Neural cell (in vitro differentiated cells): ENCODE data around the gene TOLLIP. TPM values are rescaled to one million over a fixed set of nuclear protein-coding genes. Genes with fewer than 3 reads are reported as not detected.

Experiments used
- H2AFZ ChIP-seq: fragments of 200-600, 300-800 bp; sonication (generic), shearing (Covaris generic); 2 replicates; pipeline ENCODE4 v1.6.0; 2014; ENCODE audit warnings: low read depth, mild to moderate bottlenecking, antibody characterized with exemption, low read length, moderate library complexity
- H3F3A ChIP-seq: fragments of 200-600 bp; shearing (Covaris generic); 2 replicates; pipeline ENCODE4 v1.6.1; 2016; ENCODE audit warnings: mild to moderate bottlenecking, moderate library complexity, mixed read lengths, antibody characterized with exemption, low read length; ENCODE audit not compliant: insufficient read depth, poor library complexity, severe bottlenecking
- H3K27ac ChIP-seq: fragments of 200-600, 300-800 bp; sonication (generic), shearing (Covaris generic); 2 replicates; pipeline ENCODE4 v1.5.1; 2014; ENCODE audit warnings: mild to moderate bottlenecking, low read length, moderate library complexity
- H3K27me3 ChIP-seq: fragments of 300-800, 200-600 bp; sonication (generic), shearing (Covaris generic); 2 replicates; pipeline ENCODE4 v1.6.0; 2014; ENCODE audit warnings: mild to moderate bottlenecking, low read depth, low read length, moderate library complexity; ENCODE audit not compliant: insufficient read depth
- H3K36me3 ChIP-seq: fragments of 300-800, 200-600 bp; sonication (generic), shearing (Covaris generic); 2 replicates; pipeline ENCODE4 v1.5.1; 2014; ENCODE audit warnings: mild to moderate bottlenecking, antibody characterized with exemption, low read length, moderate library complexity; ENCODE audit not compliant: insufficient read depth
- H3K4me2 ChIP-seq: fragments of 300-800, 200-600 bp; sonication (generic), shearing (Covaris generic); 2 replicates; pipeline ENCODE4 v1.6.0; 2014; ENCODE audit warnings: mild to moderate bottlenecking, low read length
- H3K4me3 ChIP-seq: fragments of 300-800, 200-600 bp; sonication (generic), shearing (Covaris generic); 2 replicates; pipeline ENCODE4 v1.5.1; 2014; ENCODE audit warnings: mild to moderate bottlenecking, low read length, moderate library complexity
- H3K79me2 ChIP-seq: fragments of 200-600 bp; shearing (Covaris generic); replicated peaks from 2 replicates; pipeline ENCODE4 v1.6.0; 2014; ENCODE audit warnings: mild to moderate bottlenecking, low read length, moderate library complexity; ENCODE audit not compliant: insufficient read depth
- H3K9ac ChIP-seq: fragments of 300-800, 200-600 bp; sonication (generic), shearing (Covaris generic); 2 replicates; pipeline ENCODE4 v1.6.1; 2016; ENCODE audit warnings: mild to moderate bottlenecking, low read length, mixed read lengths
- H3K9me2 ChIP-seq: fragments of 200-600 bp; shearing (Covaris generic); 2 replicates; pipeline ENCODE4 v1.6.1; 2016; ENCODE audit warnings: mild to moderate bottlenecking, low read length, mixed read lengths; ENCODE audit not compliant: insufficient read depth
- H3K9me3 ChIP-seq: fragments of 200-600, 300-800 bp; sonication (generic), shearing (Covaris generic); 2 replicates; pipeline ENCODE4 v1.6.1; 2016; ENCODE audit warnings: mild to moderate bottlenecking, mixed run types, low read length, moderate library complexity, mixed read lengths
- H4K20me1 ChIP-seq: fragments of 200-600 bp; shearing (Covaris generic); 2 replicates; pipeline ENCODE4 v1.6.1; 2016; ENCODE audit warnings: mild to moderate bottlenecking, mixed run types; ENCODE audit not compliant: insufficient read depth
- EP300 ChIP-seq: fragments of 450-650 bp; conservative IDR thresholded peaks from 2 replicates; pipeline ENCODE4 v1.6.1; 2014; ENCODE audit warnings: antibody characterized with exemption, mild to moderate bottlenecking, moderate library complexity; ENCODE audit not compliant: poor library complexity, severe bottlenecking
- EZH2 ChIP-seq: fragments of 200-600, 300-800 bp; shearing (Covaris generic), sonication (generic); IDR thresholded peaks from 2 replicates; pipeline ENCODE4 v1.6.1; 2014; ENCODE audit warnings: antibody characterized with exemption, low read length, borderline replicate concordance, mild to moderate bottlenecking; ENCODE audit not compliant: insufficient read depth, poor library complexity, severe bottlenecking
- MXI1 ChIP-seq: fragments of 450-650 bp; conservative IDR thresholded peaks from 2 replicates; pipeline ENCODE4 v1.6.1; 2014; ENCODE audit warnings: antibody characterized with exemption, mild to moderate bottlenecking; ENCODE audit not compliant: poor library complexity, severe bottlenecking
- POLR2AphosphoS5 ChIP-seq: IDR thresholded peaks from 2 replicates; pipeline ENCODE4 v1.6.1; 2012
- RAD21 ChIP-seq: fragments of 450-650 bp; conservative IDR thresholded peaks from 2 replicates; pipeline ENCODE4 v1.6.1; 2014; ENCODE audit warnings: antibody characterized with exemption, mild to moderate bottlenecking, moderate library complexity
- SMC3 ChIP-seq: fragments of 450-650 bp; conservative IDR thresholded peaks from 2 replicates; pipeline ENCODE4 v1.6.1; 2014; ENCODE audit warnings: antibody characterized with exemption, mild to moderate bottlenecking, moderate library complexity; ENCODE audit not compliant: poor library complexity
- TAF1 ChIP-seq: IDR thresholded peaks from 2 replicates; pipeline ENCODE4 v1.6.1; 2012; ENCODE audit warnings: low read depth
- polyA plus RNA-seq: library from polyadenylated mRNA; depleted of rRNA; stranded (reverse); fragments of >200 nt; gene quantifications from 2 replicates; pipeline ENCODE4 v1.2.3, GENCODE V29; 2014
- TF ChIP-seq, protein P1 (sequence below): IDR thresholded peaks from 2 replicates; pipeline ENCODE4 v1.6.1; 2012; ENCODE audit warnings: borderline replicate concordance
- TF ChIP-seq, protein P2 (sequence below): fragments of 450-650 bp; IDR thresholded peaks from 2 replicates; pipeline ENCODE4 v1.5.1; 2014; ENCODE audit warnings: antibody characterized with exemption, mild to moderate bottlenecking, moderate library complexity; ENCODE audit not compliant: poor library complexity, severe bottlenecking

Gene TOLLIP
- polyA plus RNA-seq, 1 donor from 2014 or later: 24.1 TPM

DNA sequence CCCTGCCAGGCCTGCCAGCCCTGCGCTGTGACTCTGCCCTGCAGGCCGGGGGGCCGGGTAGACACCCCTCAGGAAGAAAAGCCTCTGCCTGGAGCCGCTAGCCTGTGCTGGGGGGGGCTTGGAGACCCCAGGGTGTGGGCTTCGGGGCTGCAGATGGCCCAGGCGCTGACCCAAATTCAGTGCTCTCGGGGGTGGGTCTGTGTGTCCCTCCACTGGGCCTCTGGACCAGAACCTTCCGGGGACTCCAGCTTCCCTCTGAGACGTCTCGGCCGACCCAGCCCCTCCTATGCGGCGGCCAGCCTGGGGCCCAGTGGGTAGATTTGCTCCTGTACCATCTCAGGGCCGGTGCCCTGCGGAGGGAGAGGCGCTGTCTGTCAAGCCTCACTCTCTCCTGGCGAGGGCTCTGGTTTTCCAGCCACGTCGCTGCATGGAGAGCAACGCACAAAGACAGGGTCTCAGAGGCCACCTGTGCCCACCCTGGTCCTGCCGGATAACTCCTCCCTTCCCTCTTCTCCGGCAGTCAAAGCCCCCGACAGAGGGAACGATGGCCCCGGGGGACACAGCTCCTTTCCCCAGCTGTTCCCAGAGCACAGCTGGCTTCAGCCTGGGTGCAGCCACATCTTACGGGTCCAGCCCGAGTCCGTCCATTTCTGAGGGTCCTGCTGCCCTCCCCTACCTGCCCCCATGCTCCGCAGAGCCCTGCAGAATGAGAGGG, 40.1 kb upstream of the TOLLIP start:
- Histone ChIP-seq H3K4me3 (no peak overlapping the region), H3K9me2 (no peaks in the 10 kb centered on the region), H3F3A (no peaks in the 10 kb centered on the region), H3K79me2 (no peaks in the 10 kb centered on the region), H3K9ac (no peak overlapping the region), H3K27me3 (no peaks in the 10 kb centered on the region), H2AFZ (no peak overlapping the region), H3K9me3 (no peaks in the 10 kb centered on the region), H3K4me2 (no peak overlapping the region), H3K27ac (no peak overlapping the region), H4K20me1 (no peaks in the 10 kb centered on the region), H3K36me3 (no peaks in the 10 kb centered on the region)
- TF ChIP-seq EZH2 (no peak), POLR2AphosphoS5 (no peak), RAD21 (no peak)
- TF ChIP-seq, protein P1, sequence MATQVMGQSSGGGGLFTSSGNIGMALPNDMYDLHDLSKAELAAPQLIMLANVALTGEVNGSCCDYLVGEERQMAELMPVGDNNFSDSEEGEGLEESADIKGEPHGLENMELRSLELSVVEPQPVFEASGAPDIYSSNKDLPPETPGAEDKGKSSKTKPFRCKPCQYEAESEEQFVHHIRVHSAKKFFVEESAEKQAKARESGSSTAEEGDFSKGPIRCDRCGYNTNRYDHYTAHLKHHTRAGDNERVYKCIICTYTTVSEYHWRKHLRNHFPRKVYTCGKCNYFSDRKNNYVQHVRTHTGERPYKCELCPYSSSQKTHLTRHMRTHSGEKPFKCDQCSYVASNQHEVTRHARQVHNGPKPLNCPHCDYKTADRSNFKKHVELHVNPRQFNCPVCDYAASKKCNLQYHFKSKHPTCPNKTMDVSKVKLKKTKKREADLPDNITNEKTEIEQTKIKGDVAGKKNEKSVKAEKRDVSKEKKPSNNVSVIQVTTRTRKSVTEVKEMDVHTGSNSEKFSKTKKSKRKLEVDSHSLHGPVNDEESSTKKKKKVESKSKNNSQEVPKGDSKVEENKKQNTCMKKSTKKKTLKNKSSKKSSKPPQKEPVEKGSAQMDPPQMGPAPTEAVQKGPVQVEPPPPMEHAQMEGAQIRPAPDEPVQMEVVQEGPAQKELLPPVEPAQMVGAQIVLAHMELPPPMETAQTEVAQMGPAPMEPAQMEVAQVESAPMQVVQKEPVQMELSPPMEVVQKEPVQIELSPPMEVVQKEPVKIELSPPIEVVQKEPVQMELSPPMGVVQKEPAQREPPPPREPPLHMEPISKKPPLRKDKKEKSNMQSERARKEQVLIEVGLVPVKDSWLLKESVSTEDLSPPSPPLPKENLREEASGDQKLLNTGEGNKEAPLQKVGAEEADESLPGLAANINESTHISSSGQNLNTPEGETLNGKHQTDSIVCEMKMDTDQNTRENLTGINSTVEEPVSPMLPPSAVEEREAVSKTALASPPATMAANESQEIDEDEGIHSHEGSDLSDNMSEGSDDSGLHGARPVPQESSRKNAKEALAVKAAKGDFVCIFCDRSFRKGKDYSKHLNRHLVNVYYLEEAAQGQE: no peak

DNA sequence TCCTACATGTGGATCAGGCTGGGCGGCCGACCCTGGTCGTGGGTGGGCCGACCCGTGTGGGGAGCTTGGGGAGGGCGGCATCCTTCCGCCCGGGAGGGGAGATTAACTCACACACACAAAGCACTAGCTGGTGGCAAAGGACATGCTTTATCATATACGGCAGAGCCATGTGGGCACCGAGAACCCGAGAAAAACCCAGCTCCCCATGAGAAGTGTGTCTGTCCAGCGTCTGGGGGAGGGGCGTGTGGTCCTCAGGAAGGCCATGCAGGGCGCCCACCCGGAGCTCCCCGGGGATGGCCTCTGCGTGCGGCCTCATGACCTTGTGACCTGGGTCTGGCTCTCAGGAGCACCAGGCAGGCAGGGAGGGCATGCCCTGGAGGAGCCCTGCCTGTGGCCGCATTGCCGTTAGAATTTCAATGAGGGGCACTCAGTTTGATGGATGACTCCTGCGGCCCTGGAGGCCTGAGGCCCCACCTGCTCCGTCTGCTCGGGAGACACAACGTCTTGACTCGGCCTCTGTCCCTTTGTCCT, 39.4 kb upstream of the TOLLIP start:
- no peaks in the 10 kb centered on the region for H3K9me3 ChIP-seq
- H3K79me2 ChIP-seq: no peaks in the 10 kb centered on the region
- H3K36me3 ChIP-seq: no peaks in the 10 kb centered on the region
- TF ChIP-seq SMC3: no peak
- TF ChIP-seq POLR2AphosphoS5: no peak
- no peak for TF ChIP-seq MXI1
- TF ChIP-seq, protein P2, sequence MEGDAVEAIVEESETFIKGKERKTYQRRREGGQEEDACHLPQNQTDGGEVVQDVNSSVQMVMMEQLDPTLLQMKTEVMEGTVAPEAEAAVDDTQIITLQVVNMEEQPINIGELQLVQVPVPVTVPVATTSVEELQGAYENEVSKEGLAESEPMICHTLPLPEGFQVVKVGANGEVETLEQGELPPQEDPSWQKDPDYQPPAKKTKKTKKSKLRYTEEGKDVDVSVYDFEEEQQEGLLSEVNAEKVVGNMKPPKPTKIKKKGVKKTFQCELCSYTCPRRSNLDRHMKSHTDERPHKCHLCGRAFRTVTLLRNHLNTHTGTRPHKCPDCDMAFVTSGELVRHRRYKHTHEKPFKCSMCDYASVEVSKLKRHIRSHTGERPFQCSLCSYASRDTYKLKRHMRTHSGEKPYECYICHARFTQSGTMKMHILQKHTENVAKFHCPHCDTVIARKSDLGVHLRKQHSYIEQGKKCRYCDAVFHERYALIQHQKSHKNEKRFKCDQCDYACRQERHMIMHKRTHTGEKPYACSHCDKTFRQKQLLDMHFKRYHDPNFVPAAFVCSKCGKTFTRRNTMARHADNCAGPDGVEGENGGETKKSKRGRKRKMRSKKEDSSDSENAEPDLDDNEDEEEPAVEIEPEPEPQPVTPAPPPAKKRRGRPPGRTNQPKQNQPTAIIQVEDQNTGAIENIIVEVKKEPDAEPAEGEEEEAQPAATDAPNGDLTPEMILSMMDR: no peak
- TF ChIP-seq RAD21: no peak
- TF ChIP-seq EZH2: no peak
- TF ChIP-seq EP300: no peak
- no peak for TF ChIP-seq TAF1
- TF ChIP-seq, protein P1: no peak
- H2AFZ ChIP-seq: no peak overlapping the region
- no peaks in the 10 kb centered on the region for H4K20me1 ChIP-seq
- H3K9ac ChIP-seq: no peak overlapping the region
- no peak overlapping the region for H3K4me2 ChIP-seq
- H3K4me3 ChIP-seq: no peak overlapping the region
- H3K9me2 ChIP-seq: no peaks in the 10 kb centered on the region
- no peaks in the 10 kb centered on the region for H3F3A ChIP-seq
- no peak overlapping the region for H3K27ac ChIP-seq
- no peaks in the 10 kb centered on the region for H3K27me3 ChIP-seq
